Measurements from ENCODE around the gene ATP8A2.

GRCh38 chr13:25839371-25839770 lies 467.6 kb downstream of the ATP8A2 start:
- TF ChIP-seq POLR2A (IDR thresholded peaks at IDR 0.05; ENCODE audit: low read length): no peak
- no peak for TF ChIP-seq GATA1 (IDR thresholded peaks at IDR 0.05; ENCODE audit: low read depth, low read length)
